Activated naive CD4-positive, alpha-beta T cell treated with anti-CD3 and anti-CD28 coated beads, Interleukin-2, amount 10 ng/mL, durations not matched to agents 7 days and 5 days (primary cell): ENCODE data around the gene TMEM107.

Source experiments
- CTCF ChIA-PET: fragments of 350-600 bp; sonication (Branson Sonifier 250); formaldehyde crosslinking; loops from one replicate; lab custom pipeline; 2021; ENCODE audit warnings: antibody characterized with exemption; lab: Charles Lee
- DNase-seq: peaks from one replicate; pipeline ENCODE4 v3.0.0-alpha.2; 2020
- H3K27ac Mint-ChIP-seq: one replicate; pipeline ENCODE4 v1.8.0; 2021; ENCODE audit warnings: mild to moderate bottlenecking, moderate library complexity, mixed read lengths
- H3K27me3 Mint-ChIP-seq: one replicate; pipeline ENCODE4 v1.8.0; 2021; ENCODE audit warnings: mild to moderate bottlenecking, mixed read lengths
- H3K36me3 Mint-ChIP-seq: one replicate; pipeline ENCODE4 v1.8.0; 2021; ENCODE audit warnings: mixed read lengths
- H3K4me1 Mint-ChIP-seq: one replicate; pipeline ENCODE4 v1.8.0; 2021; ENCODE audit warnings: mixed read lengths
- H3K4me3 Mint-ChIP-seq: one replicate; pipeline ENCODE4 v1.8.0; 2021; ENCODE audit warnings: mild to moderate bottlenecking, moderate library complexity, mixed read lengths
- H3K9me3 Mint-ChIP-seq: one replicate; pipeline ENCODE4 v1.8.0; 2021; ENCODE audit warnings: mixed read lengths

Gene TMEM107

GRCh38 chr17:8153957-8154607 is 22.1 kb downstream of the TMEM107 start:
- CTCF ChIA-PET, result interaction anchor here (6.8 kb wide), 1 partner anchor 15 kb away, joined by 40 read pairs; no protein-coding TSS in a partner anchor
- Mint-ChIP-seq H3K27me3 (no peaks in the 10 kb centered on the region), H3K4me3 (no peak overlapping the region), H3K4me1 (peaks cover 46% of the 10 kb centered on the region), H3K36me3 (peaks cover 15% of the 10 kb centered on the region), H3K9me3 (no peaks in the 10 kb centered on the region), H3K27ac (no peak overlapping the region)
- peak; percentile 94 for DNase-seq

DNA sequence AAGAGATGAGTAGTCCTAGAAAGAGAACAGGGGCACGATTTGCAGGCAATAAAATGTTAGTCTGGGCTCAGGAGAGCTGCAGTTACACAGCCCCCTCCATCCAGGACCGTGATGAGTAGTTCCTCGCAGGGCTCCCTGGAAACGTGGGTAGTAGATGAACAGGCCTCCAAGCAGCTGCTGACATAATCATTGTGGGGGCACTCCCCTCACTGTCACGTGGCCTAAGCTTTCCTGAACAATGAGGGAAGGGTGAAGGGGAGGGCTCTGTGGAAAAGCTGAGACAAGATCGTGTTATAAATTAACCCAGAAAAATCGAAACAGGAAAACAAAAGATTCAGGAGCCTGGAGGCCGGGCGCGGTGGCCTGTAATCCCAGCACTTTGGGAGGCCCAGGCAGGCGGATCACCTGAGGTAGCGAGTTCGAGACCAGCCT is 22.6 kb downstream of the TMEM107 start:
- Mint-ChIP-seq H3K27ac (no peak overlapping the region), H3K9me3 (no peaks in the 10 kb centered on the region), H3K4me3 (peak overlapping the region; percentile 89), H3K27me3 (no peaks in the 10 kb centered on the region), H3K36me3 (peaks cover 12% of the 10 kb centered on the region), H3K4me1 (peaks cover 41% of the 10 kb centered on the region)
- CTCF ChIA-PET, result interaction anchor here (6.8 kb wide), 1 partner anchor 15 kb away, joined by 40 read pairs; no protein-coding TSS in a partner anchor
- DNase-seq, result peak; percentile 51

DNA sequence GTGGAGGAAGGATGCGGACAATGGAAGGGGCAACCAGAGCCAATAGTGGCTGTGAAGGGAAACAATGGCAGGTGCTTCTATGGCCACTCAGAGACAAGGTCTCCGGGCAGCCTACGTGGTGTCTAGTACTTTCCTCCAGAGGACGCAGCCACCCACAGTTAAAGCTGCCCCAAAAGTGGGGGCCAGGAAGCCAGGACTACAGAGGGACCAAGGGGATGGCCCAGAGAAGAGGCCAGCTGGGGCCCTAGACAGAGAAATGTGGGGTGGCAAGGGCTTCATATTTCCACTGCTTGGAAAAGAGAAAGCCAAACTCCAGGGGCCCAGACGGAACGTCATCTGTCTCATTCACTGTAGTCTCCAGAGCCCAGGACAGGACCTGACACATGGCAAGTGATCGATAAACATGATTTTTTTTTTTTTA is 23.1 kb downstream of the TMEM107 start:
- CTCF ChIA-PET, result no interaction called here
- no peak for DNase-seq
- Mint-ChIP-seq H3K27me3 (no peaks in the 10 kb centered on the region), H3K4me1 (peaks cover 36% of the 10 kb centered on the region), H3K36me3 (peaks cover 14% of the 10 kb centered on the region), H3K9me3 (no peaks in the 10 kb centered on the region), H3K4me3 (peak overlapping the region; percentile 89), H3K27ac (no peak overlapping the region)

DNA sequence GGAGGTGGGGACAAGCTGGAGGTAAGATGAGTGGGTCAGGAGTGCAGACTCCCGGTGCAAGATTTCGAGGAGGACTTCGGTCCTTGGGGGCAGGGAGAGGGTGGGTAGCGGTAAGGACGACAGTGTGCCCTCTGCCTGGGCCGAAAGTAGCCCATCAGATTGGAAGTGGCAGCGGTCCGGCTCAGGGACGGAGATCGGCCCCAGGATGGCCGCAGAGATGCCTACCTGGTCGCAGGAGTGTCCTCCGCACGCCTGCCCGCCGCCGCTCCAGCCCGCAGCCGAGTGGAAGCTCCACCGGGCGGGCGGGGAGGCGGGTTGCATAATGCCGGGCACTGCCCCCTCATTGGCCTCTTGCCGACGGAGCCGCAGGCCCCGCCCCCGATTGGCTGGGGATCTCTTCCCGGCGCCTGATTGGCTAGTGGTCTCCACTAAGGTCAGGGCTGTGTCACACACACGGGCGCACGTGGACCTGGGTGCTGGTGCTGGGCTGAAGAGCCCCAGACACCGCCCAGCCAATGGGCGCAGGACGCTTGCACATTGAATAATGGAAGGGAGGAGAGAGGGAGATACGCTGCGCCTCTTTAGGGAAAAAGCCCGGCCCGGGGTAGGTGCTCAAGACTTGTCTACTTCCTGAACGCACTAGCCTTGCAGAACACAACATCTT is 23.9 kb downstream of the TMEM107 start, which contains the start of gene PER1:
PER1 (minus strand) TSS at position 293 of the 664 bp plus-strand sequence. CDS start 1,698 bp downstream, outside the sequence.
- Mint-ChIP-seq H3K27me3 (no peaks in the 10 kb centered on the region), H3K36me3 (peaks cover 19% of the 10 kb centered on the region), H3K9me3 (no peaks in the 10 kb centered on the region), H3K27ac (peak within 1 kb of the TSS; percentile 90), H3K4me3 (peak within 1 kb of the TSS; percentile 89), H3K4me1 (peaks cover 35% of the 10 kb centered on the region)
- peak; percentile 93 for DNase-seq
- CTCF ChIA-PET, result interaction anchor here (1.5 to 2.1 kb wide), 2 partner anchors 9 to 14 kb away, joined by 3 to 11 read pairs; no protein-coding TSS in a partner anchor

DNA sequence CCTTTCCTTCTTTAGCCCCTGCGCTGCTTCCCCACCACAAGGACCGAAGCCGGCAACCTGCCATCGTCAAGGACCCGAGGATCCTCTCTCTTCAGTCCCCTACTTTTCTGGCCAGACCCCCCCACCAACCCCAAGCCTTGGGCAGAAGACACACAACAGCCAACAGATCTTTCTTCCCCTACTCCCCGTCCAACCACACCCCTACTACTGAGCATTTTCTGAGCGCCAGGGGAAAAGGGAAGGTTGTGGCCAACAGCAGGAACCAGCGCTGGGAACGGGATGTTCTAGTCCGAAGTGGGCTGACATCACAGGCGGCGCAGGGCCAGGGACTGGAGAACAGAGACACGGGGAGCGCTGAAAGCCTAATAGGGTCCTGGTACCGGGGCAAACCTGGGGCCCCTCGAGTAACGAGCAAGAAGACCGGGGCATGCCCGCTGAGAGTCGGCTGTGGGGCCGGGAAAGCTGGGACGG is 24.5 kb downstream of the TMEM107 start:
- Mint-ChIP-seq H3K9me3 (no peaks in the 10 kb centered on the region), H3K36me3 (peaks cover 23% of the 10 kb centered on the region), H3K27me3 (no peaks in the 10 kb centered on the region), H3K4me3 (peak overlapping the region; percentile 89), H3K27ac (peak overlapping the region; percentile 90), H3K4me1 (peaks cover 35% of the 10 kb centered on the region)
- CTCF ChIA-PET, result interaction anchor here (1.5 to 2.1 kb wide), 2 partner anchors 9 to 13 kb away, joined by 3 to 11 read pairs; no protein-coding TSS in a partner anchor
- peak; percentile 54 for DNase-seq

DNA sequence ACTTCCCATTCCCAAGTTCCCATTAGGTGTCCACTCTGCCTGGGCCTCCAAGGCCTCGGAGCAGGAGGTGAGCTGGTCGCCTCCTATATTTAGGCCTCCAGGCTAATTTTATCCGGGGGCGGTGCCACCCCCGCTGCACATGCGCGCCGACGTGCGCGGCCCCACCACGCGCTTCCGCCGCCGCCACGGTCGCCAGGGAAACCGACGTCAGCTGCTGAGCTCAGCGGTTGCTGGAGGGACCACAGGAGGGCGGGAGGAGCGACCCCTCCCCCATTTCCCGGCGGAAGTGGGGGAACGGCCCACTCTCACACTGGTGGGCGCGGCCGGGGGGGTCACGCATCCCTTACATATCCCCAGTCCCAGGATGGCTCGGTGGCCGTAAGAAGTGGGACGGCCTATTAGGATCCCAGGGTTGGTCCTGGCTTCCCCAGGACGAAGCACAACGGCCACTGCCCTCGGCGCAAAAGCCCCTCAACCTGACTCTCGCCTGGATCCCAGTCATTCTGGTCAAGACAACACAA is 25.0 kb downstream of the TMEM107 start:
- peaks cover 27% of the 10 kb centered on the region for H3K36me3 Mint-ChIP-seq
- DNase-seq, result peak; percentile 94
- no peaks in the 10 kb centered on the region for H3K27me3 Mint-ChIP-seq
- CTCF ChIA-PET, result interaction anchor here (1.3 to 2.1 kb wide), 3 partner anchors 10 to 40 kb away, joined by 3 to 11 read pairs (median 3); no protein-coding TSS in a partner anchor
- H3K4me3 Mint-ChIP-seq, result peak overlapping the region; percentile 89
- peaks cover 35% of the 10 kb centered on the region for H3K4me1 Mint-ChIP-seq
- no peaks in the 10 kb centered on the region for H3K9me3 Mint-ChIP-seq
- H3K27ac Mint-ChIP-seq, result peak overlapping the region; percentile 90

- CTCF ChIA-PET, result interaction anchor here (1.3 to 2.1 kb wide), 3 partner anchors 11 to 40 kb away, joined by 3 to 11 read pairs (median 3); no protein-coding TSS in a partner anchor
- Mint-ChIP-seq H3K27ac (peak overlapping the region; percentile 45), H3K4me3 (peak overlapping the region; percentile 89), H3K36me3 (peaks cover 32% of the 10 kb centered on the region), H3K9me3 (no peaks in the 10 kb centered on the region), H3K4me1 (peaks cover 35% of the 10 kb centered on the region), H3K27me3 (no peaks in the 10 kb centered on the region)
- DNase-seq, result no peak
These were observed 25.7 kb downstream of the TMEM107 start for GRCh38 chr17:8150194-8151119.

- Mint-ChIP-seq H3K27ac (peak overlapping the region; percentile 45), H3K4me1 (peaks cover 35% of the 10 kb centered on the region), H3K4me3 (no peak overlapping the region), H3K36me3 (peaks cover 33% of the 10 kb centered on the region), H3K27me3 (no peaks in the 10 kb centered on the region), H3K9me3 (no peaks in the 10 kb centered on the region)
- CTCF ChIA-PET, result interaction anchor here (1.0 to 1.3 kb wide), 2 partner anchors 9 to 39 kb away, joined by 3 read pairs; no protein-coding TSS in a partner anchor
- no peak for DNase-seq
These were observed 26.6 kb downstream of the TMEM107 start for GRCh38 chr17:8149419-8150193.

DNA sequence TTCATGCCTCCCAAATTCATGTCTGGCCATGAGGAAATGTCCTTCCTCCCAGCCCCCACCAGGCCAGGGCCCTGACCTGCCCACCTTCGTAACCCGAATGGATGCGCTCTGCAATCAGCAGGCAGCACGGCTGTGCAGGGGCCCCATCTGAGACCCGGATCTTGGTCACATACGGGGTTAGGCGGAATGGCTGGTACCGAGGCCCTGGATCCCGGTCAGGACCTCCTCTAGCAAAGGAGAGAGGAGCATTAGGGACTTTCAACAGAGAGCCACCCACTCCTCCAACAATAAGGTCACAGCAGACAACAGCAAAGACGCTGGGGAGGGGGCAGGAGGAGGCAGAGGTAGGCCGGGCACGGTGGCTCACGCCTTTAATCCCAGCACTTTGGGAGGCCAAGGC is 27.6 kb downstream of the TMEM107 start:
- H3K27me3 Mint-ChIP-seq, result no peaks in the 10 kb centered on the region
- DNase-seq, result no peak
- no peak overlapping the region for H3K4me3 Mint-ChIP-seq
- no peaks in the 10 kb centered on the region for H3K9me3 Mint-ChIP-seq
- peaks cover 39% of the 10 kb centered on the region for H3K36me3 Mint-ChIP-seq
- CTCF ChIA-PET, result interaction anchor here (0.9 kb wide), 1 partner anchor 9 kb away, joined by 3 read pairs; no protein-coding TSS in a partner anchor
- peaks cover 34% of the 10 kb centered on the region for H3K4me1 Mint-ChIP-seq
- no peak overlapping the region for H3K27ac Mint-ChIP-seq

DNA sequence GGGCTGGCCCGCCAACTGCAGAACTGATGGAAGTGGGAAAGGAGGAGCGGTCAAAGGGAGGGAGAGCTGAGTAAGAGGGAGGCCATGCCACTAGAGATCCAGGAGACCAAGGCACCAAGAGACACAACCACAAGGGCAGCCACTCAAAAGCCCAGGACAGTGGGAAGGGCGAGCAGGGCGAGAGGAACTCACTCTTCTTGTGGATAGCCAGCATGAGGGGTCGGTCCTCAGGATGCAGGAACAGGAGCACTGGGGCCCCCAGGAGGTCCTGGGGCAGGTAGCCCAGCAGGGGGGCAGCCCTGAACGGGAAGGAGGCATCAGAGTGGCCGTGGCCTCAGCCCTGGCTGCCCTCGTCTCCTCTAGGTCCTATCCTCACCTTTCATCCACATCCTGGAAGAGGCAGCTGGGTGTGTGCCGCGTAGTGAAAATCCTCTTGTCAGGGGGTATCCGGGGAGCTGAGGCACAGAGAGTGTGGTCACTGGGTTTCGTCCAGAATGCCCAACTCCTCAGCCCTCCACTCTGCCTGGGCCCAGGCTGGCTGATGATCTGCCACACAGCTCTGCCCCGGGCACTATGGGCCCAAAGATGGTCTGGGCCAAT is 28.3 kb downstream of the TMEM107 start:
- CTCF ChIA-PET, result interaction anchor here (0.9 kb wide), 1 partner anchor 9 kb away, joined by 3 read pairs; no protein-coding TSS in a partner anchor

DNA sequence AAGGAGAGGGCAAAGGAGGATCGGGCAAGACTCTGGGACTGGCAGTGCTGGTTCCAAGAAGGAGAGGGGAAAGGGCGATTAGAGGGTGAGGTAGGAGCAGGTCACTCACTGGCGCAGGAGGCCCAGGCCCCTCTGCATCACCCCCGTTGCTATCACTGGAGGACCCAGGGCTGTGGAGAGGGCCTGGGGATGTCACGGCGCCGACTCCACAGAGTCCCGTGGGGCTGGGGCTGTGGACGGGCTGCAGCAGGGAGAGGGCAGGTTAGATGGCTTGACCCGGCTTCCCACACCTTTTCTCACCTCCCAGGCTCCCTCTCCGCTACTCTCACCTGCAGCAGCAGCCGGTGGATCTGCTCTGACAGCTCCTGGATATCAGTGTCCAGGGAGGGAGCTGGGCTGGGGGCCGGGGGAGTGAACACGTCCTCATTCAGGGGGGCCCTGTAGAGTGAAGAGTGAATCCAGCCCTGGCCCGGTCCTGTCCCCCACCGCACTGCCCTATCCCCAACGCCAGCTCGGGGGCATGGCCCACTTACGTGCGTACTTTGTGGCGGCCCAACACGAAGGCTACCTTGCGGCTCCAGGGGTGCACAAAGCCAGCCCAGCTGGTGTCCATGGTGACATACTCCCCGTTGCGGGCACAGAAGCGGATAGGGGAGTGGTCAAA is 28.9 kb downstream of the TMEM107 start:
- Mint-ChIP-seq H3K9me3 (no peaks in the 10 kb centered on the region), H3K36me3 (peaks cover 41% of the 10 kb centered on the region), H3K27ac (peak overlapping the region; percentile 46), H3K4me3 (no peak overlapping the region), H3K4me1 (peaks cover 21% of the 10 kb centered on the region), H3K27me3 (no peaks in the 10 kb centered on the region)
- CTCF ChIA-PET, result no interaction called here
- DNase-seq, result no peak

More for the DNA sequence above, 28.3 kb downstream of the TMEM107 start:
- H3K36me3 Mint-ChIP-seq, result peaks cover 41% of the 10 kb centered on the region
- H3K27ac Mint-ChIP-seq, result peak overlapping the region; percentile 46
- peaks cover 27% of the 10 kb centered on the region for H3K4me1 Mint-ChIP-seq
- no peaks in the 10 kb centered on the region for H3K9me3 Mint-ChIP-seq
- no peak for DNase-seq
- H3K4me3 Mint-ChIP-seq, result no peak overlapping the region
- H3K27me3 Mint-ChIP-seq, result no peaks in the 10 kb centered on the region
